Mucosa of descending colon (tissue), 3 donors: ENCODE measurements around the gene BEST1. TPM values are rescaled to one million over a fixed set of nuclear protein-coding genes. Genes with fewer than 3 reads are reported as not detected.
A peak's percentile ranks its signal among the peaks of the same experiment; 100 is the strongest.

Experiments used
- ATAC-seq: fragments of 200-7000 bp; cut with Tn5 transposase; one replicate; pipeline ENCODE4 v1.9.1; 2020; ENCODE audit warnings: mild to moderate bottlenecking, moderate library complexity
- DNase-seq, 3 donors: peaks; one replicate each; pipeline ENCODE4 v3.0.0-alpha.2; 2020
- H3K36me3 ChIP-seq: fragments of 200-600 bp; one replicate; pipeline ENCODE4 v1.8.0; 2021; ENCODE audit warnings: low read depth, mild to moderate bottlenecking
- H3K4me1 ChIP-seq: fragments of 200-600 bp; one replicate; pipeline ENCODE4 v1.8.0; 2021; ENCODE audit warnings: low read depth, mild to moderate bottlenecking
- H3K4me3 ChIP-seq: fragments of 200-600 bp; one replicate; pipeline ENCODE4 v1.8.0; 2021; ENCODE audit warnings: mild to moderate bottlenecking
- H3K9me3 ChIP-seq: fragments of 200-600 bp; one replicate; pipeline ENCODE4 v1.8.0; 2021; ENCODE audit warnings: mild to moderate bottlenecking
- CTCF ChIP-seq: fragments of 200-600 bp; IDR thresholded peaks from one replicate; pipeline ENCODE4 v1.8.0; 2022; ENCODE audit warnings: antibody characterized with exemption, mild to moderate bottlenecking
- intact Hi-C, 2 donors: fragments of 100-400 bp; cut with DNase I in 1 of 2; cut with micrococcal nuclease in 1 of 2; formaldehyde crosslinking; loops; one replicate each; pipeline versions ENCODE4 v1.11.0 to v1.11.1; 2022; cut with DNase I, micrococcal nuclease
- total RNA-seq, 3 donors: library from RNA; stranded (reverse); fragmentation: NEBNext Ultra II Directional in 2 of 3; extraction: Animal tissue kit (Norgen Biotek cat#: 25700) in 2 of 3; gene quantifications; one replicate each; pipeline versions ENCODE4 v1.2.1 to v1.2.4, GENCODE V29; 2021 to 2023
- donor health status: DM: no; HTN: no; CAD: no; lungs with moderate emphysema.
- donor health status: DM: no; HTN: no; CAD: no.
- donor health status: DM: no; HTN: yes; CAD: no.

BEST1 gene
- total RNA-seq, 3 donors from 2014 or later = 0.41 to 2.8 (median 1.8) TPM

GRCh38 chr11:61966734-61967115 lies 16.6 kb downstream of the BEST1 start:
- DNase-seq = peak; percentile 49 to 60 (median 51)
- TF ChIP-seq CTCF = no peak
- Histone ChIP-seq H3K36me3 (no peaks in the 10 kb centered on the region), H3K4me1 (peaks cover 39% of the 10 kb centered on the region), H3K9me3 (no peaks in the 10 kb centered on the region), H3K4me3 (peak overlapping the region; percentile 75)
- intact Hi-C loops = loop anchor here in 1 of 2 donors (5.0 kb wide), 1 partner anchor 81 kb away; no protein-coding TSS in a partner anchor
- no peak for ATAC-seq

DNA sequence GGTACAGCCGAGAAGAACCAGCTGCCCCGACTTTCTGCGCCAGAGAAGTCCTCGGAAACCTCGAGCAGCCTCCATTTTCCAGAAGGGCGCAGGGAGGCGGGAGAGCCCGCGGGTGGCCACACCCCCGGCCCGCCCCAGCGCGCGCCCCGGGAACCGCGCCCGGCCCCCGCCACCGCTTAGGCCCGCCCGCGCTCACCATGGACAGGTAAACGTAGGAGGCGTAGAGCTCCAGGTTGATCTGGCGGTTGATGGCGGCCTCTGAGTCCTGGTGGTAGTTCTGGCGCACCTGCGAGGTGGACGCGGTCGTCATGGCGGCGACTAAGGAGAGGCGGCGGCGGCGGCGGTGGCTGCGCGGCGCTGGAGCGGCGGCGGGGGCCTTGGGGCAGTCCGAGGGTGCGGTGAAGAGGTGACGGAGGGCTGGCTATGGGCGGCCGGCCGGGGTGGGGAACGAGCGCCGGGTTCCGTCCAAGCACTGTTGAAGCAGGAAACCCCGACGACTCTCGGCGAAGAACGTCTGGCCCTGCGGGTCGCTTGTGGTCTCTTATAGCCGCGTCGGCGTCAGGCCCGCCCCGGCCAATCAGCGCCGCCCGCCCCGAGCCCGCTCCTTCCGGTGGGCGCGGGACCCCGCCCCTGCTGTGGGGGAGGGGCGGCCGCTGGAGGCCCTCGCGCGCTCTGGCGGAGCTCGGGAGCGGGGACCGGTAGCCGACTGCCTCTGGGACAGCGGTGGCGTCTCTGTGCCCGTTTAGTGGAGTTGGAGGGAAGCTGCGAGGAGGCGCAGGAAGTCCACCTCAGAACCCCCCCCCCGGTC lies 17.2 kb downstream of the BEST1 start, which contains the start of gene FTH1:
Gene FTH1 (minus strand): TSS at position 519 of the 808 bp plus-strand sequence. CDS start 209 bp downstream, at position 310.
- no peak for TF ChIP-seq CTCF
- peak; percentile 95 to 96 (median 96) for DNase-seq
- H3K9me3 ChIP-seq = no peaks in the 10 kb centered on the region
- H3K36me3 ChIP-seq = no peaks in the 10 kb centered on the region
- peak; percentile 83 for ATAC-seq
- H3K4me3 ChIP-seq = peak within 1 kb of the TSS; percentile 75
- intact Hi-C loops = loop anchor here in 1 of 2 donors (5.0 kb wide), 1 partner anchor 80 kb away; no protein-coding TSS in a partner anchor
- peaks cover 44% of the 10 kb centered on the region for H3K4me1 ChIP-seq

DNA sequence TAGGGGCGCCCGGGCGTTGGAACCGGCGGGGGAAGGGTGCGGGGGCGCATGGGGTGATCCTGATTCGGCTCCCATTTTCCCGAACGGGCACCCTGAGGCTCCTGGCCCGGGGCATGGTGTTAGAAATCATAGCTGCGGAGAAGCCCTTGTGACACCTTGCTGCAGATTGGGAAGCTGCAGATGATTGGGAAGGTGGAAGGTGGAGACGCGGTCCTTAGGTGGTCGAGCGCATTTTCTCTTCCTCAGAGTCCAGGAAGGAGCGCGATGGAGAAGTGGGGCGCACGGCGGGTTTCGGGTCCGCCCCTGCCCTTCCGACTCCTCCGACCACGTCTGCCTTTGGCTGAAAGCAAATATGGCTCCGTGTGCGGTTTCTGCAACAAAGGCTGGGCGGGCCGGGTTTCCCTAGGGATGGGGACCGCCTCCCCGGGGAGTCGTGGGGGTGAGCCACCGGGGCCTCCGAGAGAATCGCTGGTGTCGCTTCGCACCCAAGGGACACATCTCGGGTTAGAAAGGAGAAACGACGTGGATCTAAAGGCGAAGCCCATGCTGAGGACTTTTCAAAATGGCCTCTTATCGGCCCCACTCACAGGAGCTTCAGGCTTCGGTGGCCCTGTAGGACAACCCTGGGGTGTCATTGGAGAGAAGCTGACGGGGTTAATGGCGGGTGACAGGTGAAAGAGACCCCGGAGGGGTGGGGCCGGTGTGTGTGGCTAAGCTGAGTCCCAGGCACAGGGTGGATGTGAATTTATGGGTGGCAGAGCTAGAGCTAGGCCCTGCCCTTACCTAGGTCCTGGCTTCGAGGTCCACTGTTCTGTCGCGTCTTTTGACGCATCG lies 18.0 kb downstream of the BEST1 start:
- Histone ChIP-seq H3K36me3 (no peaks in the 10 kb centered on the region), H3K4me3 (peak overlapping the region; percentile 75), H3K9me3 (no peaks in the 10 kb centered on the region), H3K4me1 (peaks cover 51% of the 10 kb centered on the region)
- peak; percentile 5 for ATAC-seq
- intact Hi-C loops = loop anchor here in 1 of 2 donors (5.0 kb wide), 1 partner anchor 79 kb away; no protein-coding TSS in a partner anchor
- no peak for TF ChIP-seq CTCF
- DNase-seq = peak; percentile 64 to 78 (median 75)

DNA sequence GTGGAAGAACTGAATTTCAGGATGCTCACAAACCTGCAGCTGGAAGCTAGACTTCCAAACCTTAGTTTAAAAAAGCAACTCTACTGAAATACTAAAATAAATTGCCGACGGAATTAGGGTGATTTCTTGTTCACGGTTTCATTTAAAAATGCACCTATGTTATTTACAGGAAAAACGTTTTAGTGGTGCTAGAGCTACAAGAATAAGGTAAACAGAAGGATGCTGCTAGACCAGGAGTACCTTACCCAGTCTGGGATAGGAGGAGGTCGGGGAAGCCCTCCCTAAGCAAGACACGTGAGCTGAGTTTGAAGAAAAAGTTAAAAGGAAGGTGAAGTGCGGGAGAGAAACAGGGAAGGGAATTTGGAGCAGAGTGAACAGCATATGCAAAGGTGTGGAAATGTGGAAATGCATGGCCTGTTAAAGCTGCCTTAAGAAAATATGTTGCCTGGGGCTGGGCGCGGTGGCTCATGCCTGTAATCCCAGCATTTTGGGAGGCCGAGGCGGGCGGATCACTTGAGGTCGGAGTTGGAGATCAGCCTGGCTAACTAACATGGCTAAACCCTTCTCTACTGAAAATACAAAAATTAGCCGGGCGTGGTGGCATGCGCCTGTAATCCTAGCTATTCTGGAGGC lies 18.7 kb downstream of the BEST1 start:
- no peak for ATAC-seq
- peaks cover 52% of the 10 kb centered on the region for H3K4me1 ChIP-seq
- no peak for TF ChIP-seq CTCF
- H3K9me3 ChIP-seq = no peaks in the 10 kb centered on the region
- intact Hi-C loops = loop anchor here in 1 of 2 donors (5.0 kb wide), 1 partner anchor 78 kb away; no protein-coding TSS in a partner anchor
- no peak overlapping the region for H3K4me3 ChIP-seq
- peak in 2 of 3 donors; percentile 33 to 39 for DNase-seq
- H3K36me3 ChIP-seq = no peaks in the 10 kb centered on the region

GRCh38 chr11:61969391-61969758 lies 19.2 kb downstream of the BEST1 start:
- DNase-seq (no peak), ATAC-seq (no peak)
- TF ChIP-seq CTCF = no peak
- intact Hi-C loops = loop anchor here in 1 of 2 donors (5.0 kb wide), 1 partner anchor 78 kb away; no protein-coding TSS in a partner anchor
- Histone ChIP-seq H3K4me3 (no peak overlapping the region), H3K36me3 (no peaks in the 10 kb centered on the region), H3K4me1 (peaks cover 51% of the 10 kb centered on the region), H3K9me3 (no peaks in the 10 kb centered on the region)
